ENCODE results near the gene RBP3.

The RBP3 gene

GRCh38 chr10:47359626-47360418, 11.7 kb downstream of the RBP3 start:
- DNase-seq: no peak

GRCh38 chr10:47360419-47361040, 12.4 kb downstream of the RBP3 start:
- DNase-seq: no peak

GRCh38 chr10:47361293-47361692, 13.1 kb downstream of the RBP3 start:
- DNase-seq: no peak

- no peak for DNase-seq
These were observed 14.0 kb downstream of the RBP3 start for GRCh38 chr10:47362199-47362598.

GRCh38 chr10:47363781-47364180, 15.6 kb downstream of the RBP3 start:
- DNase-seq: no peak

- DNase-seq: no peak
These were observed 16.2 kb downstream of the RBP3 start for GRCh38 chr10:47364366-47364765.

GRCh38 chr10:47364911-47365310, 16.7 kb downstream of the RBP3 start:
- no peak for DNase-seq

GRCh38 chr10:47365431-47366180, 17.4 kb downstream of the RBP3 start:
- no peak for DNase-seq

GRCh38 chr10:47366181-47366631, 18.0 kb downstream of the RBP3 start:
- no peak for DNase-seq

GRCh38 chr10:47366731-47367460, 18.7 kb downstream of the RBP3 start:
- no peak for DNase-seq

- no peak for DNase-seq
These were observed 19.5 kb downstream of the RBP3 start for GRCh38 chr10:47367646-47368045.

- no peak for DNase-seq
These were observed 20.4 kb downstream of the RBP3 start for GRCh38 chr10:47368431-47369180.

GRCh38 chr10:47369251-47369894, 21.2 kb downstream of the RBP3 start:
- no peak for DNase-seq

GRCh38 chr10:47370015-47370767, 22.0 kb downstream of the RBP3 start:
- DNase-seq: no peak

GRCh38 chr10:47370878-47371277, 22.7 kb downstream of the RBP3 start:
- no peak for DNase-seq

GRCh38 chr10:47371629-47372485, 23.7 kb downstream of the RBP3 start:
- DNase-seq: no peak

- no peak for DNase-seq
These were observed 24.6 kb downstream of the RBP3 start for GRCh38 chr10:47372726-47373125.

- no peak for DNase-seq
These were observed 26.7 kb downstream of the RBP3 start for GRCh38 chr10:47374611-47375536.

Measured in stimulated activated CD4-positive, alpha-beta T cell treated with anti-CD3 and anti-CD28 coated beads, Interleukin-4, amount 100 ng/mL, for 4 hours (primary cell).